ENCODE data around the gene AK8. TPM values are rescaled to one million over a fixed set of nuclear protein-coding genes. Genes with fewer than 3 reads are reported as not detected.

AK8 gene
- total RNA-seq, 1 donor from 2014 or later = not detected

- intact Hi-C loops (cut with micrococcal nuclease) = no loop called here
These were observed 51.3 kb downstream of the AK8 start for GRCh38 chr9:132826621-132827365.

GRCh38 chr9:132826131-132826530, 52.0 kb downstream of the AK8 start:
- intact Hi-C loops (cut with micrococcal nuclease) = no loop called here

- intact Hi-C loops (cut with micrococcal nuclease) = no loop called here
These were observed 52.7 kb downstream of the AK8 start for GRCh38 chr9:132825430-132825829.

GRCh38 chr9:132824951-132825350, 53.1 kb downstream of the AK8 start:
- intact Hi-C loops (cut with micrococcal nuclease) = no loop called here

GRCh38 chr9:132824151-132824550, 53.9 kb downstream of the AK8 start:
- intact Hi-C loops (cut with micrococcal nuclease) = no loop called here

- intact Hi-C loops (cut with micrococcal nuclease) = no loop called here
These were observed 54.5 kb downstream of the AK8 start for GRCh38 chr9:132823370-132824145.

- intact Hi-C loops (cut with micrococcal nuclease) = no loop called here
These were observed 57.7 kb downstream of the AK8 start for GRCh38 chr9:132820169-132820944.

- intact Hi-C loops (cut with micrococcal nuclease) = no loop called here
These were observed 59.5 kb downstream of the AK8 start for GRCh38 chr9:132818588-132818987.

- intact Hi-C loops (cut with micrococcal nuclease) = no loop called here
These were observed 63.1 kb downstream of the AK8 start for GRCh38 chr9:132814937-132815336.

- intact Hi-C loops (cut with micrococcal nuclease) = no loop called here
These were observed 64.8 kb downstream of the AK8 start for GRCh38 chr9:132813115-132813771.

GRCh38 chr9:132811985-132812384, 66.1 kb downstream of the AK8 start:
- intact Hi-C loops (cut with micrococcal nuclease) = no loop called here

- intact Hi-C loops (cut with micrococcal nuclease) = no loop called here
These were observed 67.8 kb downstream of the AK8 start for GRCh38 chr9:132810314-132810713.

GRCh38 chr9:132809677-132810271, 68.3 kb downstream of the AK8 start:
- intact Hi-C loops (cut with micrococcal nuclease) = no loop called here

- intact Hi-C loops (cut with micrococcal nuclease) = no loop called here
These were observed 69.4 kb downstream of the AK8 start for GRCh38 chr9:132808645-132809044.

GRCh38 chr9:132806723-132807421, 71.2 kb downstream of the AK8 start:
- intact Hi-C loops (cut with micrococcal nuclease) = no loop called here

GRCh38 chr9:132806306-132806705, 71.8 kb downstream of the AK8 start:
- intact Hi-C loops (cut with micrococcal nuclease) = no loop called here

GRCh38 chr9:132804576-132805295, 73.3 kb downstream of the AK8 start:
- intact Hi-C loops (cut with micrococcal nuclease) = no loop called here

GRCh38 chr9:132802121-132802795, 75.8 kb downstream of the AK8 start:
- intact Hi-C loops (cut with micrococcal nuclease) = no loop called here

GRCh38 chr9:132801659-132802058, 76.4 kb downstream of the AK8 start:
- intact Hi-C loops (cut with micrococcal nuclease) = loop anchor here (2.0 kb wide), 1 partner anchor 391 kb away; the partner anchor contains the start of gene CFAP77
